T-helper 22 cell (primary cell): ENCODE data around the gene NFATC1.

ENCODE experiments used
- DNase-seq: peaks from one replicate; pipeline ENCODE4 v3.0.0-alpha.2; 2020; ENCODE audit warnings: low read depth

NFATC1 gene

DNA sequence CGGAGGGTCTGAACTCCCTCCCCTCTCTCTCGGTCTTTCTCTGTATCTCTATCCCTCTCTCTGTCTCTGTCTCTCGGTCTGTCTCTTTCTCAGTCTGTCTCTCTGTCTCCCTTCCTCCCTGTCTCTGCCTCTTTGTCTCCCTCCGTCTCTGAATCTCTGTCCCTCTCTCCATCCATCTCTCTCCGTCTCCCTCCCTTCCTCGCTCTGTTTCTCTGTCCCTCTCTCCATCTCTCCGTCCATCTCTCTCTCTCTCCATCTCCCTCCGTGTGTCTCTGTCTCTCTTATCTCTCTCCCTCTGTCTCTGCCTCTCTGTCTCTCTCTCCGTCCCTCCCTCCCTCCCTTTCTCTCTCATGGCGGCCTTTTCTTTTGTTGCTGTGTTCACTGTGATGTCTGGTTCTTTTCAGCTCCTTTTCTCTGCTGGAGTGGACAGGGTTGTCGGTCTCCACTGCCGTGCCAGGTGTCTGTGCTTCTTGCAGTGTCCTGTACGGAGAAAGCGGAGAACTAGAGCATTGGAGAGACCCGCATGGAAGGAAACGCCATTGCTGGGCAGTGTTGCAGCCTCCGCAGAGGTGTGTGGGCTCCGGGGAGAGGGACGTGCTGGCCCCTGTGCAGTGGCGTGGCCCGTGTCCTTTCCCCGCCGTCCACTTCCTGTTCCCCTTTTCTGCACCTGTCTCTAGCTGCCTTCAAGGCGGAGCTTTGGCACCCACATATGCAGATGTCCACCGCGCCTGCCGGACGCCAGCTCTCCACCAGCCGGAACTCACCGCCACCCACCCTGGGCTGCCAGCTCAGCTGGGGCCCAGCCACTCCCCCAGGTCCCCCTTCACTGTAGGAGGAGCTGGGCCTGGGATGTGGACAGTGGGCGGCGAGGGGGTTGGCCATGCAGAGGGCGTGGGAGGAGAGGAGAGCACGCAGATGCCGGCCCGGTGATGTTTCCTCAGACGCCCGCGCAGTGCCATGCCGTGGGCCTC is 113.1 kb downstream of the NFATC1 start:
- no peak for DNase-seq

DNA sequence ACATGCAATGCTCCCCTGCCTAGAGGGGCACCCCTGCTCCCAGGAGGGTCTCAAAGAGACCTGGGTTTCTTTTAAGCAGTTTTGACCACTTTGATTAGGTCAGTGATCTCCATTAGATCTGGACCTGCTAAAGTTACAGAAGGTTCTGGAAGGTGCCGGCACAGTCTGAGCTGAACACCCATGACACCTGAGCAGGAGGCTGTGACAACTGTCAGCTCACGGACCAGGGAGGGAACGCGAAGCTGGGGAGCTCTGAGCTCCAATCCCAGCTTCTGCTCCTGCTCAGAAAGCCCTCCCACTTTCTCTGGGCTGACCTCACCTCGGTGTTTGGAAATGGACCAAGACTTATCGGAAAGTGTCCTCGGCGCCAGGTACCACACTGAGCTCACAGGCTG is 113.8 kb downstream of the NFATC1 start:
- no peak for DNase-seq

DNA sequence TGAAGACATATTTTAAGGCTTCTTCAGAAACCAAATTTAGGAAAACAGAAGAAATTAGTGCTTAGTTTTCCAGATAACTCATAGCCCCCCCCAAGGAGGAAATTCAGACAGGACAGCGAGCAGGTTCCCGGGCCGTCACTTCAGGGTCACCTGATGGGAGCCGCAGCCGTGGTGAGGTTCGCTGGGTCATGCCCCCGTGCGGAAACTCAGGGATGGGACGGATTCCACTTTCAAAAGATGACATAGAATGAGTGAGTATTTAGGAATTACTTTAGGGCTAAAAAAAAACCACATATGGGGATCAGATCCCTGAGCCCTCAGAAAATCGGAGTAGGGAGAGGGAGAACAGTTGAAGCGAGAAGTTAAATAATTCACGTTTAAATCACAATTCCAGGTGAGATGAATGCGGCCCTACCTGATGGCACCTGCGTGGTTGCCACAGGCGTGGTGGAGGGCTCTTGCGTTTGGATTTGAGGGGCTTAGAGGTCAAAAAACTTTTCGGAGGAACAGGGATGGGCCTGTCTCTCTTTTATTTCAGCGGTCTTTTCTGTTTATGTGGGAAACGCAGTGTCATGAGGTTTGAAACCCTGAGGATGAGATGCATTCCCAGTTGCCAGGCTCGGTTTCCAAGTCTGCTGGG is 114.4 kb downstream of the NFATC1 start:
- no peak for DNase-seq

GRCh38 chr18:79510731-79511241 is 115.1 kb downstream of the NFATC1 start:
- no peak for DNase-seq

GRCh38 chr18:79511271-79511670 is 115.5 kb downstream of the NFATC1 start:
- DNase-seq, result no peak

- no peak for DNase-seq
Measured at GRCh38 chr18:79511671-79512301, 116.1 kb downstream of the NFATC1 start.

- no peak for DNase-seq
Measured at GRCh38 chr18:79512461-79513380, 117.0 kb downstream of the NFATC1 start.

GRCh38 chr18:79513381-79514081 is 117.8 kb downstream of the NFATC1 start:
- DNase-seq, result no peak

DNA sequence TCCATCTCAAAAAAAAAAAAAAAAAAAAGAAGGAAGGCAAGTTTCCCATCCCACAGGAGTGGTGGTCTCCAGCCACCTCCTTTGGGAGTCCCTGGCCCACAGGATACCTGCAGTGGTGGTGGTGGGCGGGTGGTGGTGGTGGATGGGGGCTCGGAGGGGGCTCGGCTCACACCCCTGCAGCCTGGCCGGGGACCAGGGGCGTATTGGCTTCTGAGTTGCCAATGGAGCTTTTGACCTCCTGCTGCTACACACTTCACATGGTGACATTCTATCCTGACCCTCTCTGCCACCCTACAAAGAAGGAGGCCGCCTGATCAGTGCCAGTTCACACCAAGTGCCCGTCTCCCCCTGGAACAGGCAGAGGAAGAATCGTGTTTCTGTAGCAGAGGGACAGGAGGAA is 119.6 kb downstream of the NFATC1 start:
- DNase-seq, result no peak

DNA sequence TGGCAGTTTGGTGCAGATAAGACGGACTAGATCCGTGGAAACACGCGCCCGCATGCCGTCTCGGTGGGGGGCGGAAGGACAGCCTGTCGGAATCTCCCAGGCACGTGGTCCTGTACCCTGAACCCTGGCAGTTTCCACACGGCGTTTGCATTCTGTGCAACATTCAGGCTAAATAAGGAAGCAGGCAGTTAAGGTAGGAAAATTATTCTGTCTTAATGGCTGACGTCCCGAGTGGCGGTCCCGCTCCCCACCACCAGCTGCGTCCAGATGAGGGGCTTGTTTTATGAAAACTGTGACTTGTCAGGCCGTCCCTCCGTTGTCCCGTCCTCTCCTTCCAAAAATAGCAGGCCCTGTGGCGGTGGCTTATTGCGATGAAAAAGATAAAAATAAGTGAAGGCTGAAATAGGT is 120.2 kb downstream of the NFATC1 start:
- DNase-seq, result no peak

- DNase-seq, result no peak
Measured at GRCh38 chr18:79516441-79516931, 120.8 kb downstream of the NFATC1 start.

GRCh38 chr18:79517341-79517740 is 121.6 kb downstream of the NFATC1 start:
- DNase-seq, result no peak

DNA sequence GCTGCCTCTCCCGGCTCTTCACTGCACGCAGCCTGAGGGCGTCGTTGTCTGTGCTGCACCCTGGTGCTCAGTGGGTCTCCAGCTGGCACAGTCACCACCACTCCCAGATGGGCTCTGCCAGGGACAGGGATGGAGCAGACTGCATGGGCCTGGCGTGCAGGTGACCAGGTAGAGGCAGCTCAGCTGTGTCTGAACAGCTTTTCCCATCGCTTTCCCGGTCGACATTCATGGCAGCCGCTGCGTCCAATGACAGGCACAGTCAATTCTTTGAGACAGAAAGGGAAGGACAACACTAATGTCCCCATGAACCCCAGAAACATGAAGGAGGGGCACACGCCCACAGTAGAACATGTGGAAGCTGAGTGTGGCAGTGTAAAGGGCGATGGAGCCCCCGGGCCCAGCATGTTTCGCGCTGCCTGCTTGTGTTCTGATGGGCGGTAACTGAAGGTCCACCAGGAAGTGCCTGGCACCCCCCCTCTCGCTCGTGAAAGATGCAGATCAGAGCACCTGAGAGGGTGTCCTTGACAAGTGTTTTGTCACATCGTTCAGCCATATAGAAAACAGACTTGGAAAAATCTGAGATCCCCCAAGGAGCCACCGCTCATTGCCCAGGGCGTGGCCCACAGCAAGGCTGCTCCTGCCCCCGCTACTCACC is 122.4 kb downstream of the NFATC1 start:
- DNase-seq, result no peak

- no peak for DNase-seq
Measured at GRCh38 chr18:79518683-79519128, 123.0 kb downstream of the NFATC1 start.

DNA sequence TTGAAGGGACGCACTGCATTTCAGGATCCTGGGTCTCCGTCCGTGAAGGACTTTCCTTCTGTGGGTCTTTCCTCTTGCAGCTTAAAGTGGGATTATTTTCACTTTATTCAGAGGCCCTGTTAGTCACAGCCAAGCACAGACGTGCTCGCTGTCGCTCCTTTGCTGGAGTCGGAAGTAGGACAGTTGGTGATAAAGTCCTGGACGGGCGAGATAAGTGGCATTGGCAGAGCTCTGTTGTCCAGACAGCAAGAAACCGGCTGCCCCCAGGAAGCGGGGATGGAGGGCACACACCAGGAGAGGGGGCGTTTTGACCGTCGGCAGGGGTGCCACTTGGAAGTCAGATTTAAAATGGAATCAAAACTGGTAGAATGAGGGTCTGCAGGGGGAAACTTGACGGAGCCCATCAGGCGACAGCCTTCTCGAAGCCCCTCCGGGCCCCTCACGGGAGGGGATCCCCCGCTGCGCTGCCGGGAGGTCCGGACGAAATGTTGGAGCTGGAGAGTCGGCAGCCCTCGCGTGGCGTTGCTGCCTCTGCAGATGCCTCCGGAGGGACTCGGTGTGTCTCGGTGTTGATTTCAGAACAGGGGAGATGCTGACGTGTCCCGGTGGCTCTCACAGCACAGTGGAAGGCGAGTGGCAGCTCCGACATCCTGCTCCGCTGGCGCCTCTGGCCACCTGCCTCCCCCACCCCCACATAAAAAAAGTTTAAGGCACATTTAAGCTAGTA is 124.2 kb downstream of the NFATC1 start:
- no peak for DNase-seq

GRCh38 chr18:79520478-79521390 is 125.0 kb downstream of the NFATC1 start:
- DNase-seq, result no peak

DNA sequence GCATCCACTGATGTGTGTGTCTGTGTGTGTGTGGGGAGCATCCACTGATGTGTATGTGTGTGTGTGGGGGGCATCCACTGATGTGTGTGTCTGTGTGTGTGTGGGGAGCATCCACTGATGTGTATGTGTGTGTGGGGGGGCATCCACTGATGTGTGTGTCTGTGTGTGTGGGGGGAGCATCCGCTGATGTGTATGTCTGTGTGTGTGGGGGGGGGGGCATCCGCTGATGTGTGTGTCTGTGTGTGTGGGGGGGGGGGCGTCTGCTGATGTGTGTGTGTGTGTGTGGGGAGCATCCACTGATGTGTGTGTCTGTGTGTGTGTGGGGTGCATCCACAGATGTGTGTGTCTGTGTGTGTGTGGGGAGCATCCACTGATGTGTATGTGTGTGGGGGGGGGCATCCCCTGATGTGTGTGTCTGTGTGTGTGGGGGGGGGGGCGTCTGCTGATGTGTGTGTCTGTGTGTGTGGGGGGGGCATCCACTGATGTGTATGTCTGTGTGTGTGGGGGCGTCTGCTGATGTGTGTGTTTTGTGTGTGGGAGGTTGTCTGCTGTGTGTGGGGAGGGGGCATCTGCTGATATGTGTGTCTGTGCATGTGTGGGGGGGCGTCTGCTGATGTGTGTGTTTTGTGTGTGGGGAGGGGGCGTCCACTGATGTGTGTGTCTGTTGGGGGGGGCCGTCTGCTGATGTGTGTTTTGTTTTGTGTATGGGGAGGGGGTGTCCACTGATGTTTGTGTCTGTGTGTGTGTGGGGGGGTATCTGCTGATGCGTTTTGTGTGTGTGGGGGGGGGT is 125.9 kb downstream of the NFATC1 start:
- no peak for DNase-seq
